HCT116 (cell line): ENCODE data around the gene SCN8A.

ENCODE experiments used
- CTCF ChIP-seq, 3 experiments: fragments of 200-600 bp in 1 of 3; sonication (generic) in 1 of 3; IDR thresholded peaks in 2 of 3; conservative IDR thresholded peaks in 1 of 3; 2 replicates each; pipeline ENCODE4 v1.5.1; 2012 to 2017; ENCODE audit warnings: low read depth in 2 of 3, low read length in 2 of 3, antibody characterized with exemption in 1 of 3, borderline replicate concordance in 1 of 3, control low read depth in 1 of 3, mild to moderate bottlenecking in 1 of 3, mixed read lengths in 1 of 3, mixed run types in 1 of 3, moderate library complexity in 1 of 3; ENCODE audit not compliant: insufficient read depth in 1 of 3
- EGR1 ChIP-seq: IDR thresholded peaks from 2 replicates; pipeline ENCODE4 v1.6.1; 2012; ENCODE audit warnings: low read depth
- ELF1 ChIP-seq: IDR thresholded peaks from 2 replicates; pipeline ENCODE4 v1.6.1; 2012; ENCODE audit warnings: low read depth, borderline replicate concordance
- EZH2 ChIP-seq: fragments of 200-600 bp; sonication (generic); IDR thresholded peaks from 2 replicates; pipeline ENCODE4 v1.6.1; 2017; ENCODE audit warnings: antibody characterized with exemption, mixed run types
- JUND ChIP-seq: IDR thresholded peaks from 2 replicates; pipeline ENCODE4 v1.6.1; 2012
- MAX ChIP-seq: IDR thresholded peaks from 2 replicates; pipeline ENCODE4 v1.6.1; 2012
- POLR2A ChIP-seq: IDR thresholded peaks from 2 replicates; pipeline ENCODE4 v1.7.0; 2011; ENCODE audit warnings: borderline replicate concordance; ENCODE audit not compliant: insufficient read depth, insufficient read length; ENCODE audit errors: extremely low read depth
- POLR2AphosphoS5 ChIP-seq: IDR thresholded peaks from 2 replicates; pipeline ENCODE4 v1.6.1; 2011; ENCODE audit warnings: mild to moderate bottlenecking, low read depth, low read length, moderate library complexity
- REST ChIP-seq: IDR thresholded peaks from 2 replicates; pipeline ENCODE4 v1.6.1; 2012; ENCODE audit warnings: low read depth
- SRF ChIP-seq: IDR thresholded peaks from 2 replicates; pipeline ENCODE4 v1.6.1; 2012; ENCODE audit warnings: low read depth
- ZBTB33 ChIP-seq: IDR thresholded peaks from 2 replicates; pipeline ENCODE4 v1.6.1; 2011; ENCODE audit warnings: mild to moderate bottlenecking, low read length, moderate library complexity; ENCODE audit not compliant: insufficient replicate concordance; ENCODE audit errors: extremely low read depth
- ZNF274 ChIP-seq: fragments of 200-500 bp; sonication (Bioruptor generic); IDR thresholded peaks from 2 replicates; pipeline ENCODE4 v1.6.1; 2014; ENCODE audit warnings: mild to moderate bottlenecking, low read depth, low read length, inconsistent platforms

- TF ChIP-seq POLR2AphosphoS5, result no peak
- TF ChIP-seq CTCF (IDR thresholded peaks at IDR 0.05 in 2 of 3, conservative IDR thresholded peaks at IDR 0.05 in 1 of 3; ENCODE audit: borderline replicate concordance in 1 of 3, insufficient read depth in 1 of 3, low read depth in 2 of 3, low read length in 2 of 3), result no peak
- TF ChIP-seq EZH2, result no peak
- TF ChIP-seq MAX, result no peak
- TF ChIP-seq POLR2A, result no peak
- TF ChIP-seq SRF, result no peak
- TF ChIP-seq ELF1, result no peak
- TF ChIP-seq EGR1, result no peak
- no peak for TF ChIP-seq ZNF274
- no peak for TF ChIP-seq ZBTB33
- TF ChIP-seq JUND, result no peak
- no peak for TF ChIP-seq REST
Measured at GRCh38 chr12:51689983-51690382, 99.0 kb downstream of the SCN8A start.
